Mesothelial cell of epicardium (in vitro differentiated cells): ENCODE results near the gene IDUA. TPM values are rescaled to one million over a fixed set of nuclear protein-coding genes. Genes with fewer than 3 reads are reported as not detected.
A peak's percentile ranks its signal among the peaks of the same experiment; 100 is the strongest.

ENCODE experiments used
- DNase-seq, 2 experiments: peaks; one replicate each; pipeline ENCODE4 v3.0.0; 2021; ENCODE audit warnings: low spot score in 2 of 2; ENCODE audit not compliant: unreplicated experiment in 2 of 2
- H3K27ac Mint-ChIP-seq: 2 replicates; pipeline ENCODE4 v1.8.0; 2021; ENCODE audit warnings: mixed read lengths
- H3K27me3 Mint-ChIP-seq: 2 replicates; pipeline ENCODE4 v1.8.0; 2021; ENCODE audit warnings: low read depth, mixed read lengths
- H3K36me3 Mint-ChIP-seq: 2 replicates; pipeline ENCODE4 v1.8.0; 2021; ENCODE audit warnings: mixed read lengths
- H3K4me1 Mint-ChIP-seq: 2 replicates; pipeline ENCODE4 v1.8.0; 2021; ENCODE audit warnings: mixed read lengths
- H3K4me3 Mint-ChIP-seq: 2 replicates; pipeline ENCODE4 v1.8.0; 2021; ENCODE audit warnings: mild to moderate bottlenecking, moderate library complexity, mixed read lengths
- H3K9me3 Mint-ChIP-seq: 2 replicates; pipeline ENCODE4 v1.8.0; 2021; ENCODE audit warnings: mixed read lengths
- total RNA-seq: library from RNA; stranded (reverse); gene quantifications from 3 replicates; pipeline ENCODE4 v1.2.1, GENCODE V29; 2021
- TF ChIP-seq, protein P1 (sequence below): fragments of 200-600 bp; sonication (generic); IDR thresholded peaks from one replicate; pipeline ENCODE4 v1.5.0; 2021; ENCODE audit warnings: antibody characterized with exemption; ENCODE audit not compliant: unreplicated experiment

Gene IDUA
- total RNA-seq, 1 donor from 2014 or later, result 68.6 TPM

DNA sequence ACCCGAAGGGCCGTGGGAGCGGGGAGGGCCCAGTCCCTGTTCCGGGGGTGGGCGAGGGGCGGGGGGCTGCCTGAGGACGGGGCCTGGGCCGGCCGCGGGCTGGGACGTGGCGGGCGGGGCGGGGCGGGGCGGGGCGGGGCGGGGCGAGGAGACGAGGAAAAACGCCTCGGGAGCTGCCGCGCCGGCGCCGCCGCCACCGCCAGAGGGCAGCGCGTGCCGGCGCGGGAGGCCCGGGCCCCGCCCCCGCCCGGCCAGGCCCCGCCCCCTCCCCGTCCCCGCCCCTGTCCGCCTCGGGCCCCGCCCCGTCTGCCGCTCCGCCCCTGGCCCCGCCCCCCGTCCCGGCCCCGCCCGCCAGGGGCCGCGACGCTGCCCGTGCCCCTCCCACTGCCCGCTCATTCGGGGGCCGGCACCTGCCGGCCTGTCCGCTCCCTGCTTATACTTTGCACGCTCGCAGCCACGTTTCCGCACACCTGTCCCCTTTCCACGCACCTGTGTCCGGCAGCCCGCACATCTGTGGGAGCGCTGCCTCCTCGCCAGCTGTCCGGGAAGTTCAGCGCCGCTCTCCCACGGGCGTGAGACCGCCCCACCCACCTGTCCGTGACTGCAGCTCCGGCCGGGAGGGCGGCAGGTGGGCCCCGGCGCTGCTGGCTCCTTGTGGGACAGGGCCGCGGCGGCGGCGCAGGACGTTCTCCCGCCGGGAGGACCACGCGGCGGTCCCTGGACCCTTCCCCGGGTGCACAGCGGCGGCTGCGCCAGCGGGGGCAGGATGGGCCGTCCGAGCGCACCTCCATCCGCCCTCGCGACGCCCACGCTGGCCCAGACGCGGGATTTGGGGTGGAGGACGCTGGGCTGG, 22.9 kb downstream of the IDUA start:
- no peak overlapping the region for H3K27ac Mint-ChIP-seq
- H3K9me3 Mint-ChIP-seq, result peaks cover 4% of the 10 kb centered on the region
- H3K4me3 Mint-ChIP-seq, result peak overlapping the region; percentile 61

DNA sequence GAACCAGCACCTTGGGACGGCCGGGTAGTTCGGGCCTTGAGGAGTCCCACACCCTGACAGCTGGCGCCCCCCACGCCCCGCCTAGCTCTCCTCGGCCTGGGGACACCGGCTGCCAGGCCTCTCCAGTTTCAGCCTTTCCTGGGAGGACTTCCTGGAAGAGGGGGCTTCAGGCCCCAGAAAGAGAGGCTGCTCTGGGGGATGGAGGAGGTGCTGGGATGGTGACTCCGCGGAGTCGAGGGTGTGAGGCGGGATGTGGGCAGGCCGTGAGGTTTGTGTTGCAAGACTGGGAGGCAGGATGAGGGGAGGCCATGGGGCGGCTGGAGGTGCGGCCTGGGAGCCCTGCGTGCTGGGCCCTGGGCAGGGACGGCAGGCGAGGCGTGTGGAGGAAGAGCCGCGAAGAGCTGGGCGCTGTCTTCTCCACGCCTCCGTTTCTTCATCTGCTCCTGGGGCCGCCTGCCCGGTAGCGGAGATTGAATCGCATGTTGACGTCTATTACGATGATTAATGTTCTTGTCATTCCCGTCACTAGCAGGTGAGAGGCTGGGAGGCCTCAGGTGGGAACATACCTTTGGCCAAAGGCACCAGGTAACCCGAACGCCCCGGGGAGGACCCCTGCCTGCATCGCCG, 23.7 kb downstream of the IDUA start:
- DNase-seq, result peak in 1 of 2 experiments; percentile 58
- Mint-ChIP-seq H3K27ac (peak overlapping the region; percentile 72), H3K4me3 (peak overlapping the region; percentile 66), H3K9me3 (peaks cover 4% of the 10 kb centered on the region), H3K36me3 (no peaks in the 10 kb centered on the region), H3K4me1 (peaks cover 8% of the 10 kb centered on the region), H3K27me3 (peaks cover 43% of the 10 kb centered on the region)
- TF ChIP-seq, protein P1, sequence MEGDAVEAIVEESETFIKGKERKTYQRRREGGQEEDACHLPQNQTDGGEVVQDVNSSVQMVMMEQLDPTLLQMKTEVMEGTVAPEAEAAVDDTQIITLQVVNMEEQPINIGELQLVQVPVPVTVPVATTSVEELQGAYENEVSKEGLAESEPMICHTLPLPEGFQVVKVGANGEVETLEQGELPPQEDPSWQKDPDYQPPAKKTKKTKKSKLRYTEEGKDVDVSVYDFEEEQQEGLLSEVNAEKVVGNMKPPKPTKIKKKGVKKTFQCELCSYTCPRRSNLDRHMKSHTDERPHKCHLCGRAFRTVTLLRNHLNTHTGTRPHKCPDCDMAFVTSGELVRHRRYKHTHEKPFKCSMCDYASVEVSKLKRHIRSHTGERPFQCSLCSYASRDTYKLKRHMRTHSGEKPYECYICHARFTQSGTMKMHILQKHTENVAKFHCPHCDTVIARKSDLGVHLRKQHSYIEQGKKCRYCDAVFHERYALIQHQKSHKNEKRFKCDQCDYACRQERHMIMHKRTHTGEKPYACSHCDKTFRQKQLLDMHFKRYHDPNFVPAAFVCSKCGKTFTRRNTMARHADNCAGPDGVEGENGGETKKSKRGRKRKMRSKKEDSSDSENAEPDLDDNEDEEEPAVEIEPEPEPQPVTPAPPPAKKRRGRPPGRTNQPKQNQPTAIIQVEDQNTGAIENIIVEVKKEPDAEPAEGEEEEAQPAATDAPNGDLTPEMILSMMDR, result no peak

More for the DNA sequence above, 22.9 kb downstream of the IDUA start:
- H3K4me1 Mint-ChIP-seq, result peaks cover 8% of the 10 kb centered on the region
- DNase-seq, result peak; percentile 72 to 73
- H3K27me3 Mint-ChIP-seq, result peaks cover 49% of the 10 kb centered on the region
- TF ChIP-seq, protein P1, result no peak
- H3K36me3 Mint-ChIP-seq, result no peaks in the 10 kb centered on the region

DNA sequence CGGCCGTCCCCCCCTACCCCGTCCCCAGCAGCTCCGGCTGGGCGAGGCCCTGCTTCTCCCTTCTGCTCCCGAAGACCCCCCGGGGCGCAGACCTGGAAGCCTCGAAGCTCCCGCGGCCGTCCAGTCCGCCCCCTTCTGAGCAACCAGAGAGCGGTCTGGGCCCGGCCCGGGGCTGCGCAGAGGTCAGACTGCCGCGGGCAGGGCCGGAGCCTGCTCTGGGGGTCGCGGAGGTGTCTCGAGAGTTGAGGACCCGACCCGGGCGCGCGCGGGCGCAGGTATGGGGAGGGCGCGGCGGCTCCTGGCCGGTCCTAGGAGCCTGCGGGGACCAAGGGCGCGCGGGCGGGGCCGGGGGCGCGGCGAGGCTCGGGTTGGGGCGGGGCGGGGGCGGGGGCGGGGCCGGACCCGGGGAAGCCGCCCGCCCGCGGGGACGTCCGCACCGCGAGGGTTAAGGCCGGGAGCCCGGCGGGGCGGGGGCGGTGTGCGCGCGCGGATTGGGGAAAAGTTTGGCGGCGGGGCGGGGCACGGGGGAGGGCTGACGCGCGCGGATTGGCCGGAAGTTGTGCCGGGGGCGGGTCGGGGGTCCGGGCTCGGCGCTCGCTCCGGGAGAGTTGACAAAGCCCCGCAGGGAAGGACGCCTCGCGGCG, 24.3 kb downstream of the IDUA start, which contains the start of gene FGFRL1:
Gene FGFRL1, plus strand, starts transcription at position 605 of the 644 bp plus-strand sequence. CDS start 860 bp downstream, outside the sequence.
- peak; percentile 90 to 92 for DNase-seq
- H3K27ac Mint-ChIP-seq, result peak within 1 kb of the TSS; percentile 72
- H3K4me1 Mint-ChIP-seq, result peaks cover 8% of the 10 kb centered on the region
- H3K4me3 Mint-ChIP-seq, result peak within 1 kb of the TSS; percentile 66
- peaks cover 36% of the 10 kb centered on the region for H3K27me3 Mint-ChIP-seq
- no peaks in the 10 kb centered on the region for H3K36me3 Mint-ChIP-seq
- TF ChIP-seq, protein P1, result no peak
- peaks cover 4% of the 10 kb centered on the region for H3K9me3 Mint-ChIP-seq

DNA sequence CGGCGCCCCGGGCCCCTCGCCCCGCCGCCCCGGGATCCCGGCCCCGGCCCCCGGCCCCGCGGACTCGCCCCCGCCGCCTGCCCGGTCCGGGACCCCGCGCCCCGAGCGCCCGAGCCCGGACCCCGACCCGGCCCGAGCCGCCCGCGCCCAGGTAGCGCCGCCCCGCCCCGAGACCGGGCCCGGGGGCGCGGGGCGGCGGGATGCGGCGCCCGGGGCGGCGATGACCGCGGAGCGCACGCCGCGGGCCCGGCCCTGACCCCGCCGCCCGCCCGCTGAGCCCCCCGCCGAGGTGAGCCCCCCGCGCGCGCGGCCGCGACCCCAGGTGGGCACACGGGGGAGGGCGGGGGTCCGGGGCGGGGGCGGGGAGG, 24.8 kb downstream of the IDUA start:
- H3K36me3 Mint-ChIP-seq, result no peaks in the 10 kb centered on the region
- no peak overlapping the region for H3K4me3 Mint-ChIP-seq
- H3K27ac Mint-ChIP-seq, result no peak overlapping the region
- H3K9me3 Mint-ChIP-seq, result peaks cover 4% of the 10 kb centered on the region
- H3K4me1 Mint-ChIP-seq, result peaks cover 8% of the 10 kb centered on the region
- peaks cover 31% of the 10 kb centered on the region for H3K27me3 Mint-ChIP-seq
- TF ChIP-seq, protein P1, result no peak
- DNase-seq, result no peak

DNA sequence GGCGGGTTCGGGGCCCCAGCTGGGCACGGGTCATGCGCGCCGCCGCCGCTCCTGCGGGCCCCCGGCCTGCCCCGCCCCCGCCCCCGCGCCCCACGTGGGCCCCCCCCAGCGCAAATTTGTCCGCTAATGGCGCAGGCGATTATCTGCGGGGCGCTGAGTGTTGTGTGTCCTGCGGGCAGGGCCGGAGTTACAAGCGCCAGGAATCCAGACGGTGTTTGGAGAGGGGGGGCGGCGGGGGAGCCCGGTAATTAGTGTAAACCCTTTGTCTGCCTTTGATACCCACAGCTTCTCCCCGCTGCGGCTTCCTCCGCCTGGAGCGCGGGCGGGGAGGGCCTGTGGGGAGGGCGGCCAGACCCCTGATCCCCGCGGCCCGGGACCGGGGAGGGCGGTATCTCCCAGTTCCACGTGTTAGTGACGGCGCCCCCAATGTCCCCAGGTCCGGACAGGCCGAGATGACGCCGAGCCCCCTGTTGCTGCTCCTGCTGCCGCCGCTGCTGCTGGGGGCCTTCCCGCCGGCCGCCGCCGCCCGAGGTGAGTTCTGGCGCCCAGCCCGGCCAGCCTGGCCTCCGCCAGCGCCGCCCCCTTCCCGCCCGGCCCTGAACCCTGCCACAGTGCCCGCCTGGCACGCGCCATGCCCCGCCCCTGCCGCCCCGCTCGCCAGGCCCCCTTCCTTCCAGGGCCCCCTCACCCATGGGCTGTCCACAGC, 25.3 kb downstream of the IDUA start:
- no peaks in the 10 kb centered on the region for H3K36me3 Mint-ChIP-seq
- H3K27ac Mint-ChIP-seq, result no peak overlapping the region
- H3K4me1 Mint-ChIP-seq, result peaks cover 8% of the 10 kb centered on the region
- TF ChIP-seq, protein P1, result no peak
- peak overlapping the region; percentile 58 for H3K4me3 Mint-ChIP-seq
- H3K27me3 Mint-ChIP-seq, result peaks cover 26% of the 10 kb centered on the region
- no peak for DNase-seq
- H3K9me3 Mint-ChIP-seq, result no peaks in the 10 kb centered on the region
